ENCODE data around the gene KCNIP1. TPM values are rescaled to one million over a fixed set of nuclear protein-coding genes. Genes with fewer than 3 reads are reported as not detected.

Gene KCNIP1
- total RNA-seq, 1 experiment from 2014 or later = not detected

- Histone ChIP-seq H3K9me3 (ENCODE audit: control insufficient read depth, insufficient read depth, low read depth, low read length) (no peaks in the 10 kb centered on the region), H3K4me3 (ENCODE audit: low read depth in 2 of 2, low read length in 2 of 2) (no peak overlapping the region), H3K27ac (ENCODE audit: low read length) (no peak overlapping the region), H3K27me3 (ENCODE audit: control insufficient read depth, insufficient read depth, low read length) (peaks cover 11% of the 10 kb centered on the region; the same call in 1 of the 2 replicates), H3K4me1 (ENCODE audit: control insufficient read depth, insufficient read depth, low read length) (no peaks in the 10 kb centered on the region), H3K36me3 (ENCODE audit: control insufficient read depth, insufficient read depth, low read length) (no peaks in the 10 kb centered on the region)
- in situ Hi-C loops (cut with HindIII; ENCODE audit: low pct_unique_long_range_greater_than_20kb, low sequenced_read_pairs) = no loop called here
- intact Hi-C loops (cut with micrococcal nuclease; ENCODE audit: unreplicated experiment) = no loop called here
- DNase-seq (ENCODE audit: low read depth, low spot score) = no peak
- no peak for ATAC-seq
- TF ChIP-seq TCF7L2 (IDR thresholded peaks at IDR 0.05; ENCODE audit: low read depth, low read length) = no peak
- no peak for TF ChIP-seq POLR2AphosphoS5 (IDR thresholded peaks at IDR 0.05; ENCODE audit: low read depth, low read length)
- no peak for TF ChIP-seq SIN3A (IDR thresholded peaks at IDR 0.05; ENCODE audit: borderline replicate concordance, insufficient read depth, low read depth, low read length)
- TF ChIP-seq, protein P1, sequence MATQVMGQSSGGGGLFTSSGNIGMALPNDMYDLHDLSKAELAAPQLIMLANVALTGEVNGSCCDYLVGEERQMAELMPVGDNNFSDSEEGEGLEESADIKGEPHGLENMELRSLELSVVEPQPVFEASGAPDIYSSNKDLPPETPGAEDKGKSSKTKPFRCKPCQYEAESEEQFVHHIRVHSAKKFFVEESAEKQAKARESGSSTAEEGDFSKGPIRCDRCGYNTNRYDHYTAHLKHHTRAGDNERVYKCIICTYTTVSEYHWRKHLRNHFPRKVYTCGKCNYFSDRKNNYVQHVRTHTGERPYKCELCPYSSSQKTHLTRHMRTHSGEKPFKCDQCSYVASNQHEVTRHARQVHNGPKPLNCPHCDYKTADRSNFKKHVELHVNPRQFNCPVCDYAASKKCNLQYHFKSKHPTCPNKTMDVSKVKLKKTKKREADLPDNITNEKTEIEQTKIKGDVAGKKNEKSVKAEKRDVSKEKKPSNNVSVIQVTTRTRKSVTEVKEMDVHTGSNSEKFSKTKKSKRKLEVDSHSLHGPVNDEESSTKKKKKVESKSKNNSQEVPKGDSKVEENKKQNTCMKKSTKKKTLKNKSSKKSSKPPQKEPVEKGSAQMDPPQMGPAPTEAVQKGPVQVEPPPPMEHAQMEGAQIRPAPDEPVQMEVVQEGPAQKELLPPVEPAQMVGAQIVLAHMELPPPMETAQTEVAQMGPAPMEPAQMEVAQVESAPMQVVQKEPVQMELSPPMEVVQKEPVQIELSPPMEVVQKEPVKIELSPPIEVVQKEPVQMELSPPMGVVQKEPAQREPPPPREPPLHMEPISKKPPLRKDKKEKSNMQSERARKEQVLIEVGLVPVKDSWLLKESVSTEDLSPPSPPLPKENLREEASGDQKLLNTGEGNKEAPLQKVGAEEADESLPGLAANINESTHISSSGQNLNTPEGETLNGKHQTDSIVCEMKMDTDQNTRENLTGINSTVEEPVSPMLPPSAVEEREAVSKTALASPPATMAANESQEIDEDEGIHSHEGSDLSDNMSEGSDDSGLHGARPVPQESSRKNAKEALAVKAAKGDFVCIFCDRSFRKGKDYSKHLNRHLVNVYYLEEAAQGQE (IDR thresholded peaks at IDR 0.05; ENCODE audit: insufficient read depth in 1 of 2, low read depth in 2 of 2, low read length in 1 of 2) = no peak
- TF ChIP-seq, protein P2, sequence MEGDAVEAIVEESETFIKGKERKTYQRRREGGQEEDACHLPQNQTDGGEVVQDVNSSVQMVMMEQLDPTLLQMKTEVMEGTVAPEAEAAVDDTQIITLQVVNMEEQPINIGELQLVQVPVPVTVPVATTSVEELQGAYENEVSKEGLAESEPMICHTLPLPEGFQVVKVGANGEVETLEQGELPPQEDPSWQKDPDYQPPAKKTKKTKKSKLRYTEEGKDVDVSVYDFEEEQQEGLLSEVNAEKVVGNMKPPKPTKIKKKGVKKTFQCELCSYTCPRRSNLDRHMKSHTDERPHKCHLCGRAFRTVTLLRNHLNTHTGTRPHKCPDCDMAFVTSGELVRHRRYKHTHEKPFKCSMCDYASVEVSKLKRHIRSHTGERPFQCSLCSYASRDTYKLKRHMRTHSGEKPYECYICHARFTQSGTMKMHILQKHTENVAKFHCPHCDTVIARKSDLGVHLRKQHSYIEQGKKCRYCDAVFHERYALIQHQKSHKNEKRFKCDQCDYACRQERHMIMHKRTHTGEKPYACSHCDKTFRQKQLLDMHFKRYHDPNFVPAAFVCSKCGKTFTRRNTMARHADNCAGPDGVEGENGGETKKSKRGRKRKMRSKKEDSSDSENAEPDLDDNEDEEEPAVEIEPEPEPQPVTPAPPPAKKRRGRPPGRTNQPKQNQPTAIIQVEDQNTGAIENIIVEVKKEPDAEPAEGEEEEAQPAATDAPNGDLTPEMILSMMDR (IDR thresholded peaks at IDR 0.05) = no peak
- ChIA-PET CTCF (no interaction called here), POLR2A (no interaction called here)
- no TSS peak for BruUV-seq (replicated peaks)
Observed at GRCh38 chr5:170719551-170719950, 215.7 kb downstream of the KCNIP1 start.

DNA sequence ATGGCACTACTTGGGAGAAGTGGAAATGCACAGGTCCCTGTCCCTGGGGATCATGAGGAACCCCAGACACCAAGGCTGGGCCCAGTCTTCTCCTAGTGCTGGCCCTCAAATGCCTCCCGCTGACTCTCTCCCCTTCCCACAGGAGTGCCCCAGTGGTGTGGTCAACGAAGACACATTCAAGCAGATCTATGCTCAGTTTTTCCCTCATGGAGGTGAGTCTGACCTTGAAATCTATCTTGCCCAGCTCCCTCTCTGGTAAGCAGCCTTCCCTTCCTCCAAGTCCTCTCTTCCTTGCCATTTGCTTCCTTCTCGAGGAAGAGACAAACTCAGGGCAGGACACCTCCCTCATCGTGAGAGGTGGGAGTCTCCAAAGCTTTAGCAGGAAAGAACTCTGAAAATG is 216.4 kb downstream of the KCNIP1 start:
- in situ Hi-C loops (cut with HindIII; ENCODE audit: low pct_unique_long_range_greater_than_20kb, low sequenced_read_pairs) = no loop called here

More for the DNA sequence above, 216.4 kb downstream of the KCNIP1 start:
- POLR2A ChIA-PET = no interaction called here
- CTCF ChIA-PET = no interaction called here
- Histone ChIP-seq H3K27me3 (ENCODE audit: control insufficient read depth, insufficient read depth, low read length) (peaks cover 9% of the 10 kb centered on the region; the same call in 1 of the 2 replicates), H3K27ac (ENCODE audit: low read length) (no peak overlapping the region), H3K4me3 (ENCODE audit: low read depth in 2 of 2, low read length in 2 of 2) (no peak overlapping the region), H3K36me3 (ENCODE audit: control insufficient read depth, insufficient read depth, low read length) (no peaks in the 10 kb centered on the region), H3K9me3 (ENCODE audit: control insufficient read depth, insufficient read depth, low read depth, low read length) (no peaks in the 10 kb centered on the region), H3K4me1 (ENCODE audit: control insufficient read depth, insufficient read depth, low read length) (no peaks in the 10 kb centered on the region)
- intact Hi-C loops (cut with micrococcal nuclease; ENCODE audit: unreplicated experiment) = no loop called here
- BruUV-seq (replicated peaks) = no TSS peak
- TF ChIP-seq POLR2AphosphoS5 (IDR thresholded peaks at IDR 0.05; ENCODE audit: low read depth, low read length) = no peak
- no peak for TF ChIP-seq SIN3A (IDR thresholded peaks at IDR 0.05; ENCODE audit: borderline replicate concordance, insufficient read depth, low read depth, low read length)
- TF ChIP-seq TCF7L2 (IDR thresholded peaks at IDR 0.05; ENCODE audit: low read depth, low read length) = no peak
- TF ChIP-seq, protein P2 (IDR thresholded peaks at IDR 0.05) = no peak
- TF ChIP-seq, protein P1 (IDR thresholded peaks at IDR 0.05; ENCODE audit: insufficient read depth in 1 of 2, low read depth in 2 of 2, low read length in 1 of 2) = no peak
- DNase-seq (ENCODE audit: low read depth, low spot score) = no peak
- no peak for ATAC-seq

All from Panc1 (cell line).